HG02943 (cell line): ENCODE data around the gene SNX27.
"Not testable (repeated sequence)": the region's sequence is repeated elsewhere in the genome, so short reads cannot be mapped to it uniquely, and the experiment has no call there.

ENCODE experiments used
- ATAC-seq: cut with Tn5 transposase; IDR thresholded peaks from one replicate; pipeline ENCODE4 v1.9.1; 2021; ENCODE audit warnings: mild to moderate bottlenecking, low read depth, moderate library complexity; ENCODE audit not compliant: unreplicated experiment

Gene SNX27

GRCh38 chr1:151635479-151636072, 23.7 kb downstream of the SNX27 start:
- no peak for ATAC-seq

- no peak for ATAC-seq
Measured at GRCh38 chr1:151638074-151638775, 26.4 kb downstream of the SNX27 start.

GRCh38 chr1:151638812-151639211, 27.0 kb downstream of the SNX27 start:
- no peak for ATAC-seq

GRCh38 chr1:151639466-151639865, 27.6 kb downstream of the SNX27 start:
- no peak for ATAC-seq

- no peak for ATAC-seq
Measured at GRCh38 chr1:151641229-151641628, 29.4 kb downstream of the SNX27 start.

GRCh38 chr1:151643085-151643484, 31.2 kb downstream of the SNX27 start:
- ATAC-seq: not testable (repeated sequence)

GRCh38 chr1:151644001-151644400, 32.2 kb downstream of the SNX27 start:
- no peak for ATAC-seq

- no peak for ATAC-seq
Measured at GRCh38 chr1:151653397-151653796, 41.5 kb downstream of the SNX27 start.

GRCh38 chr1:151655371-151655770, 43.5 kb downstream of the SNX27 start:
- ATAC-seq: no peak

- ATAC-seq: no peak
Measured at GRCh38 chr1:151661751-151662150, 49.9 kb downstream of the SNX27 start.

GRCh38 chr1:151668090-151668489, 56.2 kb downstream of the SNX27 start:
- no peak for ATAC-seq

- not testable (repeated sequence) for ATAC-seq
Measured at GRCh38 chr1:151670036-151670675, 58.3 kb downstream of the SNX27 start.

- ATAC-seq: no peak
Measured at GRCh38 chr1:151673407-151673806, 61.6 kb downstream of the SNX27 start.

- no peak for ATAC-seq
Measured at GRCh38 chr1:151680391-151680790, 68.5 kb downstream of the SNX27 start.

- no peak for ATAC-seq
Measured at GRCh38 chr1:151680826-151681225, 69.0 kb downstream of the SNX27 start.

GRCh38 chr1:151681923-151682322, 70.1 kb downstream of the SNX27 start:
- no peak for ATAC-seq

GRCh38 chr1:151682901-151683300, 71.1 kb downstream of the SNX27 start:
- ATAC-seq: not testable (repeated sequence)

- ATAC-seq: no peak
Measured at GRCh38 chr1:151684128-151684527, 72.3 kb downstream of the SNX27 start.

- ATAC-seq: no peak
Measured at GRCh38 chr1:151686561-151686960, 74.7 kb downstream of the SNX27 start.

GRCh38 chr1:151689494-151689893, 77.6 kb downstream of the SNX27 start:
- ATAC-seq: no peak

GRCh38 chr1:151692226-151692625, 80.4 kb downstream of the SNX27 start:
- ATAC-seq: no peak
